ENCODE measurements around the gene SP2.

The SP2 gene

GRCh38 chr17:47860386-47860785, 35.6 kb upstream of the SP2 start:
- Histone ChIP-seq H4K12ac (ENCODE audit: low read depth, low read length) (no peak overlapping the region), H2BK12ac (ENCODE audit: low read length) (no peak overlapping the region), H4K91ac (ENCODE audit: low read depth, low read length) (no peak overlapping the region), H3K9me3 (ENCODE audit: insufficient read depth, low read depth, low read length) (no peaks in the 10 kb centered on the region), H3K14ac (ENCODE audit: low read length) (no peak overlapping the region), H3K23ac (ENCODE audit: low read length) (no peak overlapping the region), H2BK5ac (ENCODE audit: low read depth, low read length, poor library complexity) (no peak overlapping the region), H3K27me3 (ENCODE audit: insufficient read depth, low read length) (no peaks in the 10 kb centered on the region), H3K9ac (ENCODE audit: low read length) (no peak overlapping the region), H3K36me3 (ENCODE audit: control insufficient read depth in 1 of 2, insufficient read depth in 2 of 2, low read length in 2 of 2) (no peaks in the 10 kb centered on the region), H2AK5ac (ENCODE audit: low read length) (no peak overlapping the region), H3K4me3 (ENCODE audit: low read depth, low read length) (no peak overlapping the region), H2BK120ac (ENCODE audit: insufficient read depth, low read length, poor library complexity) (no peak overlapping the region), H3K27ac (ENCODE audit: low read depth, low read length) (no peak overlapping the region), H4K8ac (ENCODE audit: low read depth, low read length) (no peak overlapping the region), H3K4me1 (ENCODE audit: control insufficient read depth in 1 of 2, insufficient read depth in 2 of 2, low read length in 2 of 2) (peaks cover 14 to 16% of the 10 kb centered on the region in 2 experiments), H2AFZ (ENCODE audit: insufficient read depth, low read length, poor library complexity) (no peak overlapping the region), H3K18ac (ENCODE audit: low read length) (no peak overlapping the region), H3K4me2 (ENCODE audit: low read length) (no peak overlapping the region), H3K79me2 (ENCODE audit: control insufficient read depth, insufficient read depth, low read length, poor library complexity) (no peaks in the 10 kb centered on the region), H3K79me1 (ENCODE audit: low read length) (peaks cover 9% of the 10 kb centered on the region), H3K4ac (ENCODE audit: low read depth, low read length) (no peak overlapping the region)
- WGBS (ENCODE audit: extremely low coverage, insufficient coverage, insufficient read length): no CpG with 5 or more reads among the region's 5 CpGs
- DNase-seq: no peak

GRCh38 chr17:47862621-47863440, 33.2 kb upstream of the SP2 start:
- Histone ChIP-seq H3K9me3 (ENCODE audit: insufficient read depth, low read depth, low read length) (no peaks in the 10 kb centered on the region), H2AFZ (ENCODE audit: insufficient read depth, low read length, poor library complexity) (no peak overlapping the region), H3K36me3 (ENCODE audit: control insufficient read depth in 1 of 2, insufficient read depth in 2 of 2, low read length in 2 of 2) (no peaks in the 10 kb centered on the region), H3K4ac (ENCODE audit: low read depth, low read length) (no peak overlapping the region), H3K14ac (ENCODE audit: low read length) (no peak overlapping the region), H3K27me3 (ENCODE audit: insufficient read depth, low read length) (no peaks in the 10 kb centered on the region), H4K8ac (ENCODE audit: low read depth, low read length) (no peak overlapping the region), H3K23ac (ENCODE audit: low read length) (no peak overlapping the region), H3K79me1 (ENCODE audit: low read length) (peaks cover 11% of the 10 kb centered on the region), H2AK5ac (ENCODE audit: low read length) (no peak overlapping the region), H2BK12ac (ENCODE audit: low read length) (peak overlapping the region; percentile 86), H4K12ac (ENCODE audit: low read depth, low read length) (no peak overlapping the region), H4K91ac (ENCODE audit: low read depth, low read length) (peak overlapping the region; percentile 32), H3K9ac (ENCODE audit: low read length) (no peak overlapping the region), H3K79me2 (ENCODE audit: control insufficient read depth, insufficient read depth, low read length, poor library complexity) (no peaks in the 10 kb centered on the region), H3K4me3 (ENCODE audit: low read depth, low read length) (no peak overlapping the region), H3K18ac (ENCODE audit: low read length) (no peak overlapping the region), H2BK120ac (ENCODE audit: insufficient read depth, low read length, poor library complexity) (peak overlapping the region; percentile 47), H3K4me2 (ENCODE audit: low read length) (no peak overlapping the region), H3K4me1 (ENCODE audit: control insufficient read depth in 1 of 2, insufficient read depth in 2 of 2, low read length in 2 of 2) (peaks cover 18 to 24% of the 10 kb centered on the region in 2 experiments), H3K27ac (ENCODE audit: low read depth, low read length) (no peak overlapping the region), H2BK5ac (ENCODE audit: low read depth, low read length, poor library complexity) (no peak overlapping the region)
- no CpG with 5 or more reads among the region's 7 CpGs for WGBS (ENCODE audit: extremely low coverage, insufficient coverage, insufficient read length)
- peak in 1 of 2 donors; percentile 68 for DNase-seq

GRCh38 chr17:47864791-47865216, 31.2 kb upstream of the SP2 start:
- WGBS (ENCODE audit: extremely low coverage, insufficient coverage, insufficient read length): no CpG with 5 or more reads among the region's 7 CpGs
- no peak overlapping the region for H4K91ac ChIP-seq (ENCODE audit: low read depth, low read length)
- no peak overlapping the region for H4K8ac ChIP-seq (ENCODE audit: low read depth, low read length)

GRCh38 chr17:47866941-47867340, 29.1 kb upstream of the SP2 start:
- Histone ChIP-seq H3K18ac (ENCODE audit: low read length) (no peak overlapping the region), H3K14ac (ENCODE audit: low read length) (no peak overlapping the region), H3K4ac (ENCODE audit: low read depth, low read length) (no peak overlapping the region), H3K23ac (ENCODE audit: low read length) (no peak overlapping the region), H3K79me2 (ENCODE audit: control insufficient read depth, insufficient read depth, low read length, poor library complexity) (no peaks in the 10 kb centered on the region), H2AFZ (ENCODE audit: insufficient read depth, low read length, poor library complexity) (no peak overlapping the region), H2BK5ac (ENCODE audit: low read depth, low read length, poor library complexity) (no peak overlapping the region), H2BK120ac (ENCODE audit: insufficient read depth, low read length, poor library complexity) (peak overlapping the region; percentile 57), H3K27me3 (ENCODE audit: insufficient read depth, low read length) (no peaks in the 10 kb centered on the region), H2BK12ac (ENCODE audit: low read length) (no peak overlapping the region), H3K27ac (ENCODE audit: low read depth, low read length) (peak overlapping the region; percentile 24), H3K4me3 (ENCODE audit: low read depth, low read length) (no peak overlapping the region), H4K12ac (ENCODE audit: low read depth, low read length) (no peak overlapping the region), H2AK5ac (ENCODE audit: low read length) (peak overlapping the region; percentile 35), H3K36me3 (ENCODE audit: control insufficient read depth in 1 of 2, insufficient read depth in 2 of 2, low read length in 2 of 2) (no peaks in the 10 kb centered on the region), H4K91ac (ENCODE audit: low read depth, low read length) (peak overlapping the region; percentile 64), H3K9me3 (ENCODE audit: insufficient read depth, low read depth, low read length) (no peaks in the 10 kb centered on the region), H3K79me1 (ENCODE audit: low read length) (peaks cover 19% of the 10 kb centered on the region), H3K4me2 (ENCODE audit: low read length) (no peak overlapping the region), H3K9ac (ENCODE audit: low read length) (no peak overlapping the region), H3K4me1 (ENCODE audit: control insufficient read depth in 1 of 2, insufficient read depth in 2 of 2, low read length in 2 of 2) (peaks cover 23 to 24% of the 10 kb centered on the region in 2 experiments), H4K8ac (ENCODE audit: low read depth, low read length) (peak overlapping the region; percentile 50)
- no peak for DNase-seq
- WGBS (ENCODE audit: extremely low coverage, insufficient coverage, insufficient read length): no CpG with 5 or more reads among the region's 20 CpGs

More at GRCh38 chr17:47864791-47865216, 31.2 kb upstream of the SP2 start:
- Histone ChIP-seq H2AK5ac (ENCODE audit: low read length) (peak overlapping the region; percentile 30), H3K23ac (ENCODE audit: low read length) (no peak overlapping the region), H3K79me2 (ENCODE audit: control insufficient read depth, insufficient read depth, low read length, poor library complexity) (no peaks in the 10 kb centered on the region), H4K12ac (ENCODE audit: low read depth, low read length) (no peak overlapping the region), H3K4ac (ENCODE audit: low read depth, low read length) (peak overlapping the region; percentile 5), H3K14ac (ENCODE audit: low read length) (no peak overlapping the region), H2BK12ac (ENCODE audit: low read length) (peak overlapping the region; percentile 62), H3K27me3 (ENCODE audit: insufficient read depth, low read length) (no peaks in the 10 kb centered on the region), H2BK120ac (ENCODE audit: insufficient read depth, low read length, poor library complexity) (no peak overlapping the region), H3K4me1 (ENCODE audit: control insufficient read depth in 1 of 2, insufficient read depth in 2 of 2, low read length in 2 of 2) (peaks cover 23% of the 10 kb centered on the region in 2 experiments), H3K27ac (ENCODE audit: low read depth, low read length) (no peak overlapping the region), H3K9me3 (ENCODE audit: insufficient read depth, low read depth, low read length) (no peaks in the 10 kb centered on the region), H3K4me3 (ENCODE audit: low read depth, low read length) (no peak overlapping the region), H3K36me3 (ENCODE audit: control insufficient read depth in 1 of 2, insufficient read depth in 2 of 2, low read length in 2 of 2) (no peaks in the 10 kb centered on the region), H3K4me2 (ENCODE audit: low read length) (no peak overlapping the region), H3K9ac (ENCODE audit: low read length) (no peak overlapping the region), H2BK5ac (ENCODE audit: low read depth, low read length, poor library complexity) (no peak overlapping the region), H2AFZ (ENCODE audit: insufficient read depth, low read length, poor library complexity) (no peak overlapping the region), H3K18ac (ENCODE audit: low read length) (no peak overlapping the region), H3K79me1 (ENCODE audit: low read length) (peaks cover 15% of the 10 kb centered on the region)
- DNase-seq: peak; percentile 66 to 81

Measured in trophoblast cell (in vitro differentiated cells and primary cell).